Vagina (tissue), 2 donors: ENCODE results near the gene TMEM237.

Source experiments
- CTCF ChIP-seq, 3 experiments: fragments of 450-650 bp in 2 of 3; fragments of 200-600 bp in 1 of 3; sonication (generic) in 1 of 3; IDR thresholded peaks; one replicate each; pipeline ENCODE4 v1.5.1; 2017 to 2019; ENCODE audit warnings: antibody characterized with exemption in 3 of 3, mild to moderate bottlenecking in 2 of 3, moderate library complexity in 2 of 3
- POLR2A ChIP-seq, 2 donors: fragments of 450-650 bp; IDR thresholded peaks; one replicate each; pipeline ENCODE4 v1.6.1; 2017; ENCODE audit warnings: antibody characterized with exemption in 2 of 2, mild to moderate bottlenecking in 2 of 2, moderate library complexity in 2 of 2
- POLR2AphosphoS5 ChIP-seq, 2 donors: sonication (generic); formaldehyde crosslinking; IDR thresholded peaks; one replicate each; pipeline ENCODE4 v1.9.0; 2017; ENCODE audit warnings: antibody characterized with exemption in 2 of 2, mild to moderate bottlenecking in 2 of 2, low read depth in 1 of 2; ENCODE audit not compliant: insufficient read depth in 1 of 2

GRCh38 chr2:201675454-201675853 lies 32.2 kb upstream of the TMEM237 start:
- TF ChIP-seq CTCF (IDR thresholded peaks at IDR 0.05) (no peak), POLR2AphosphoS5 (IDR thresholded peaks at IDR 0.05; ENCODE audit: insufficient read depth in 1 of 2, low read depth in 1 of 2) (no peak), POLR2A (IDR thresholded peaks at IDR 0.05) (no peak)
